ENCODE measurements around the gene ACSL4. TPM values are rescaled to one million over a fixed set of nuclear protein-coding genes. Genes with fewer than 3 reads are reported as not detected.

ACSL4 gene
- total and polyA plus RNA-seq, 9 of the 15 experiments (the other 6 are each of a cell fraction or from before 2014, with no cell fraction given): 9.8 to 35.1 (median 25.5) TPM

DNA sequence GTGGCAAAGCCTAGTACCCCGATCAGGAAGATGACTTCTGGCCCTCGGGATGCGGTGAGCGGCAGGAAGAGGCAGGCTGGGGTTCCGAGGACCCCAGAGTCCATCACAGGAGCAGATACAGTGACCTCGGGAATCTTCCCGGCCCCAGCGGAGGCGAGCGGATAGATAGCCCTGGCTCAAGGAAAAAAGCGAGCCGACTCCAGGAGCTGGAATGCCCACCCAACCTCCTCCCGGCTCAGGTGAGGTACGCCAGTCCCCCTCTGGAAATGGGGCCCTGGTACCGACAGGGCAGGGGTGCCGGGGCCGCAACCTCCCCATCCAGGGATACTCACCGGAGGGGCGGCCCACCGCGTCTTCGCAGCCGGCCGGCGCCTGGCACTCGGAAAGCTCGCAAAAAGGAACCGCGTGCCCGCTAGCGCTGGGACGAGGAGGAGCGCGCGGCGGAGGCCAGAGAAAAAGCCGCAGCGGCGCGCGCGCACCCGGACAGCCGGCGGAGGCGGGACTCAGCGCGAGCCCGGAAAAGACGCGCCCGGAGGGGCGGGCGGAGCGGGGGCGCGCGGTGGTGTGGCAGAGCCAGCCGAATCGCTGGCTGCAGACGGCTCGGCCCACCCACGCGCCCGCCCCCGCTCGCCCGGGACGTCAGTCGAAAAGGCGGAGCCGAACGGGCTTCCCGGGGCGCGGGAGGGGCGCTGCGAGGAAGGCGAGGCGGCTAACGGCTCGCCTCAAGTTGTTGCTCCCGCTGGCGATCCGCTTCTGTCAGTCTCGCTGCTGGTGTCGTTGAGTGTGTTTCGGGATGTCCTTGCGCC, at the start of gene ACSL4 (continued):
- 0 out of 2 replicates have a peak, but pooled peaks have one; percentile 1 for TF ChIP-seq JUND (IDR thresholded peaks at IDR 0.05; ENCODE audit: borderline replicate concordance, low read depth, low read length)
- TF ChIP-seq JUND (tag; IDR thresholded peaks at IDR 0.05; ENCODE audit: borderline replicate concordance, low read depth, low read length): no peak; the same call in 2 of the 3 replicates
- TF ChIP-seq HDAC1 (IDR thresholded peaks at IDR 0.05): no peak; a peak in 1 of 4 replicates
- no peak for TF ChIP-seq NCOA6 (IDR thresholded peaks at IDR 0.05)
- TF ChIP-seq MAFF (IDR thresholded peaks at IDR 0.05; ENCODE audit: low read length): no peak
- peak; percentile 59; the same call in 1 of the 2 replicates for TF ChIP-seq MYC (IDR thresholded peaks at IDR 0.05; ENCODE audit: low read depth, low read length)
- TF ChIP-seq MYC (CRISPR knock-in tag; IDR thresholded peaks at IDR 0.05; ENCODE audit: borderline replicate concordance, low read depth): no peak
- TF ChIP-seq NR2C2 (CRISPR knock-in tag; IDR thresholded peaks at IDR 0.05): no peak
- peak; percentile 33; the same call in 1 of the 2 replicates for TF ChIP-seq NR2C2 (tag; IDR thresholded peaks at IDR 0.05)
- peak; percentile 89 for TF ChIP-seq L3MBTL2 (IDR thresholded peaks at IDR 0.05)
- TF ChIP-seq POLR2G (IDR thresholded peaks at IDR 0.05; ENCODE audit: low read depth, low read length): peak; percentile 87
- TF ChIP-seq FOXK2 (conservative IDR thresholded peaks at IDR 0.05 in 1 of 2, IDR thresholded peaks at IDR 0.05 in 1 of 2; ENCODE audit: low read depth in 2 of 2): no peak
- TF ChIP-seq ATF2 (CRISPR knock-in tag; IDR thresholded peaks at IDR 0.05): no peak
- TF ChIP-seq, protein P1, sequence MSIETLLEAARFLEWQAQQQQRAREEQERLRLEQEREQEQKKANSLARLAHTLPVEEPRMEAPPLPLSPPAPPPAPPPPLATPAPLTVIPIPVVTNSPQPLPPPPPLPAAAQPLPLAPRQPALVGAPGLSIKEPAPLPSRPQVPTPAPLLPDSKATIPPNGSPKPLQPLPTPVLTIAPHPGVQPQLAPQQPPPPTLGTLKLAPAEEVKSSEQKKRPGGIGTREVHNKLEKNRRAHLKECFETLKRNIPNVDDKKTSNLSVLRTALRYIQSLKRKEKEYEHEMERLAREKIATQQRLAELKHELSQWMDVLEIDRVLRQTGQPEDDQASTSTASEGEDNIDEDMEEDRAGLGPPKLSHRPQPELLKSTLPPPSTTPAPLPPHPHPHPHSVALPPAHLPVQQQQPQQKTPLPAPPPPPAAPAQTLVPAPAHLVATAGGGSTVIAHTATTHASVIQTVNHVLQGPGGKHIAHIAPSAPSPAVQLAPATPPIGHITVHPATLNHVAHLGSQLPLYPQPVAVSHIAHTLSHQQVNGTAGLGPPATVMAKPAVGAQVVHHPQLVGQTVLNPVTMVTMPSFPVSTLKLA (conservative IDR thresholded peaks at IDR 0.05): peak in 1 of 2 experiments; percentile 34; a peak in 1 of 4 replicates
- peak in 1 of 3 experiments; percentile 63; a peak in 2 of 6 replicates for TF ChIP-seq ZBTB11 (CRISPR knock-in tag; IDR thresholded peaks at IDR 0.05)
- peak; percentile 78 for TF ChIP-seq VEZF1 (CRISPR knock-in tag; IDR thresholded peaks at IDR 0.05)
- 0 out of 2 replicates have a peak, but pooled peaks have one; percentile 36 for TF ChIP-seq RB1 (IDR thresholded peaks at IDR 0.05; ENCODE audit: low read depth)
- 0 out of 2 replicates have a peak, but pooled peaks have one; percentile 37 for TF ChIP-seq ZNF589 (CRISPR knock-in tag; IDR thresholded peaks at IDR 0.05; ENCODE audit: low read depth)
